ENCODE results near the gene MAP3K15.

GRCh38 chrX:19564606-19565005, 49.3 kb upstream of the MAP3K15 start:
- TF ChIP-seq POLR2A (IDR thresholded peaks at IDR 0.05) = no peak
- no peak for TF ChIP-seq CTCF (IDR thresholded peaks at IDR 0.05)
